ENCODE results near the gene PLEKHG4B. TPM values are rescaled to one million over a fixed set of nuclear protein-coding genes. Genes with fewer than 3 reads are reported as not detected.

PLEKHG4B gene
- total and polyA plus RNA-seq, 7 donors, result 0.01 TPM; not detected in 6

DNA sequence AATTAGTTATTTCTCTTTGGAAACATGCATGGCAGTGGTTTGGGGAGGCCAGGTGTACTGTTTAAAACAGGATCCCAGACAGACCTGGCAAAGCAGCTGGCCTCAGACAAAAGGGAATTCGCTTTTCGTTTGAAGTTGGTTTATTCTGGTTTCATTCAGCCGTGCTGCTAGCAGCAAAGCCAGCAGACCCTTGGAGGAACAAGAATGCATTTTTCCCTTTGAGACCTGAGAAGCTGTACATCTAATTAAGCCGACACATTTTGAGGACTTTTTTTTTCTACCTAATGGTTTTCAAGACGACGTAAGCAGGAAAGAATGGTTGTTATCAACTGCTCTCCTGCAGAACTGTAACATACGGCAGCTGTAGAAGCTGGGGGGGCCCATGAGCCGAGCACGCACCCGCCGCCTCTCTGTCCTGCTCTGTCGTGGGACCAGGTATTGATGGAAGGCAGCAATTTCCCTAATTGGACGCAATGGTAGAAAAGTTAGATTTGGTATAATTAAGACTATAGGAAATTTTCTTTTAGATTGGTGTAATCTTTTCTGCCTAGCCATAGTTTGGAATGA lies 13.6 kb downstream of the PLEKHG4B start:
- ATAC-seq (no peak), DNase-seq (no peak)
- intact Hi-C loops (cut with DNase I), result no loop called here
- TF ChIP-seq, protein P1, sequence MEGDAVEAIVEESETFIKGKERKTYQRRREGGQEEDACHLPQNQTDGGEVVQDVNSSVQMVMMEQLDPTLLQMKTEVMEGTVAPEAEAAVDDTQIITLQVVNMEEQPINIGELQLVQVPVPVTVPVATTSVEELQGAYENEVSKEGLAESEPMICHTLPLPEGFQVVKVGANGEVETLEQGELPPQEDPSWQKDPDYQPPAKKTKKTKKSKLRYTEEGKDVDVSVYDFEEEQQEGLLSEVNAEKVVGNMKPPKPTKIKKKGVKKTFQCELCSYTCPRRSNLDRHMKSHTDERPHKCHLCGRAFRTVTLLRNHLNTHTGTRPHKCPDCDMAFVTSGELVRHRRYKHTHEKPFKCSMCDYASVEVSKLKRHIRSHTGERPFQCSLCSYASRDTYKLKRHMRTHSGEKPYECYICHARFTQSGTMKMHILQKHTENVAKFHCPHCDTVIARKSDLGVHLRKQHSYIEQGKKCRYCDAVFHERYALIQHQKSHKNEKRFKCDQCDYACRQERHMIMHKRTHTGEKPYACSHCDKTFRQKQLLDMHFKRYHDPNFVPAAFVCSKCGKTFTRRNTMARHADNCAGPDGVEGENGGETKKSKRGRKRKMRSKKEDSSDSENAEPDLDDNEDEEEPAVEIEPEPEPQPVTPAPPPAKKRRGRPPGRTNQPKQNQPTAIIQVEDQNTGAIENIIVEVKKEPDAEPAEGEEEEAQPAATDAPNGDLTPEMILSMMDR (IDR thresholded peaks at IDR 0.05), result no peak
- Histone ChIP-seq H3K27me3 (ENCODE audit: insufficient read depth in 3 of 3, low read length in 2 of 3) (peaks cover 0 to 23% (median 8%) of the 10 kb centered on the region in 3 donors), H3K27ac (no peak overlapping the region), H3K4me3 (no peak overlapping the region), H3K9me3 (no peaks in the 10 kb centered on the region), H3K4me1 (no peaks in the 10 kb centered on the region), H3K36me3 (ENCODE audit: insufficient read depth in 1 of 2, low read depth in 1 of 2) (no peaks in the 10 kb centered on the region)
- 49 to 63% (median 57%) methylated on average over 13 of the region's 13 CpGs for WGBS, 3 donors

GRCh38 chr5:106587-106986 lies 14.6 kb downstream of the PLEKHG4B start:
- TF ChIP-seq, protein P1 (IDR thresholded peaks at IDR 0.05), result no peak
- Histone ChIP-seq H3K27ac (no peak overlapping the region), H3K36me3 (ENCODE audit: insufficient read depth in 1 of 2, low read depth in 1 of 2) (no peaks in the 10 kb centered on the region), H3K9me3 (no peaks in the 10 kb centered on the region), H3K4me3 (no peak overlapping the region), H3K4me1 (no peaks in the 10 kb centered on the region), H3K27me3 (ENCODE audit: insufficient read depth in 3 of 3, low read length in 2 of 3) (peaks cover 0 to 23% (median 8%) of the 10 kb centered on the region in 3 donors)
- WGBS, 3 donors, result 73 to 81% (median 75%) methylated on average over 13 of the region's 13 CpGs
- intact Hi-C loops (cut with DNase I), result no loop called here
- ATAC-seq (no peak), DNase-seq (no peak)

DNA sequence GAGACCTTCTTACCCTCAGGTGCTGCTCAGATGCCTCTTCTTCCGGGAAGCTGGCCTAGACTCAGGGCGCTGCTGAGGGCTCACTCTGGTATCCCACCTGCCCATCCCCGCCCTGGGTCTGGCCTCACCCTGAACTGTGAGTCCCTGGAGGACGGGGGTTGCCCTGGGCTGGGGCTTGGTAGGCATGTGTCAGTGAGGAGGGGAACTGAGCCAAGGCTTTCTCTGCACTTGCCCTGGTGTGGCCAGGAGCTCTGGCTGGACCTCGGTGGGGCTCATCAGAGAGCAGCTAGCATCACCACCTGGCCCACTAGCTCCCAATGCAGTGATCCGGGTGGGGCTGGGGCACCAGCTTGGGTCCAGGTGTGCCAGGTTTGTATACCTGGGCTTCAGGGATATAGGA lies 15.6 kb downstream of the PLEKHG4B start:
- H3K27ac ChIP-seq, result no peak overlapping the region
- TF ChIP-seq, protein P1 (IDR thresholded peaks at IDR 0.05), result no peak
- no peak for DNase-seq
- WGBS, 3 donors, result 90 to 94% (median 91%) methylated on average over 6 of the region's 6 CpGs
- ATAC-seq, result no peak
- no peaks in the 10 kb centered on the region for H3K36me3 ChIP-seq (ENCODE audit: insufficient read depth in 1 of 2, low read depth in 1 of 2)
- no peaks in the 10 kb centered on the region for H3K4me1 ChIP-seq
- peaks cover 0 to 22% (median 8%) of the 10 kb centered on the region in 3 donors for H3K27me3 ChIP-seq (ENCODE audit: insufficient read depth in 3 of 3, low read length in 2 of 3)
- no peaks in the 10 kb centered on the region for H3K9me3 ChIP-seq
- H3K4me3 ChIP-seq, result no peak overlapping the region
- intact Hi-C loops (cut with DNase I), result no loop called here

- Histone ChIP-seq H3K27ac (no peak overlapping the region), H3K9me3 (no peaks in the 10 kb centered on the region), H3K4me3 (no peak overlapping the region), H3K27me3 (ENCODE audit: insufficient read depth in 3 of 3, low read length in 2 of 3) (peaks cover 0 to 11% (median 6%) of the 10 kb centered on the region in 3 donors), H3K4me1 (no peaks in the 10 kb centered on the region), H3K36me3 (ENCODE audit: insufficient read depth in 1 of 2, low read depth in 1 of 2) (no peaks in the 10 kb centered on the region)
- no peak for DNase-seq
- intact Hi-C loops (cut with DNase I), result no loop called here
- WGBS, 3 donors, result 90 to 96% (median 90%) methylated on average over 14 of the region's 14 CpGs
- ATAC-seq, result no peak
- TF ChIP-seq, protein P1 (IDR thresholded peaks at IDR 0.05), result no peak
These were observed 17.9 kb downstream of the PLEKHG4B start for GRCh38 chr5:109826-110225.
